HEK293 (cell line): ENCODE results near the gene NME3.

Source experiments
- CTCF ChIA-PET: fragments of 350-600 bp; formaldehyde crosslinking; extraction: SDS; loops from one replicate; lab custom pipeline; 2021; ENCODE audit warnings: antibody characterized with exemption; lab: Yijun Ruan, JAX
- POLR2A ChIA-PET: fragments of 300-600 bp; formaldehyde crosslinking; extraction: SDS; loops from one replicate; lab custom pipeline; 2020; ENCODE audit warnings: antibody characterized with exemption, inconsistent platforms; lab: Yijun Ruan, JAX
- H3K27ac ChIP-seq: fragments of 200-500 bp; sonication (Bioruptor generic); 2 replicates; pipeline ENCODE4 v1.5.1; 2014; ENCODE audit warnings: low read depth, low read length, control low read depth, inconsistent platforms; ENCODE audit errors: extremely low read depth
- H3K36me3 ChIP-seq, 2 experiments: fragments of 200-500 bp in 1 of 2; sonication (Bioruptor generic) in 1 of 2; 1 replicate in 1 of 2; 2 replicates in 1 of 2; pipeline ENCODE4 v1.5.1; 2014 to 2017; ENCODE audit warnings: inconsistent platforms in 2 of 2, low read length in 2 of 2; ENCODE audit not compliant: control insufficient read depth in 2 of 2, insufficient read depth in 1 of 2
- H3K4me1 ChIP-seq: fragments of 200-500 bp; sonication (Bioruptor generic); 2 replicates; pipeline ENCODE4 v1.5.1; 2014; ENCODE audit warnings: mild to moderate bottlenecking, low read length, inconsistent platforms; ENCODE audit not compliant: control insufficient read depth, insufficient read depth
- H3K4me3 ChIP-seq: 2 replicates; pipeline ENCODE4 v1.5.1; 2011; ENCODE audit warnings: low read depth, mild to moderate bottlenecking, control low read depth, low read length, moderate library complexity
- H3K9me3 ChIP-seq: fragments of 200-500 bp; sonication (Bioruptor generic); 2 replicates; pipeline ENCODE4 v1.5.1; 2014; ENCODE audit warnings: low read depth, low read length, inconsistent platforms; ENCODE audit not compliant: control insufficient read depth, insufficient read depth
- ELK4 ChIP-seq: IDR thresholded peaks from 2 replicates; pipeline ENCODE4 v1.6.1; 2011; ENCODE audit warnings: mild to moderate bottlenecking, low read depth, low read length, borderline replicate concordance
- MZF1 ChIP-seq: fragments of 450-650 bp; formaldehyde crosslinking; IDR thresholded peaks from 2 replicates; pipeline ENCODE4 v1.5.1; 2017; ENCODE audit warnings: missing biosample characterization, missing genetic modification characterization, borderline replicate concordance
- OVOL3 ChIP-seq: fragments of 450-650 bp; formaldehyde crosslinking; IDR thresholded peaks from 2 replicates; pipeline ENCODE4 v1.5.1; 2016; ENCODE audit warnings: missing biosample characterization, missing genetic modification characterization
- SETDB1 ChIP-seq: IDR thresholded peaks from one replicate; pipeline ENCODE4 v1.6.1; 2017; ENCODE audit warnings: mild to moderate bottlenecking, low read length, moderate library complexity, mixed read lengths; ENCODE audit not compliant: insufficient read length
- YY2 ChIP-seq: fragments of 450-650 bp; formaldehyde crosslinking; IDR thresholded peaks from 2 replicates; pipeline ENCODE4 v1.5.1; 2016; ENCODE audit warnings: missing biosample characterization, missing genetic modification characterization
- ZBTB6 ChIP-seq: fragments of 450-650 bp; formaldehyde crosslinking; IDR thresholded peaks from 2 replicates; pipeline ENCODE4 v1.5.1; 2017; ENCODE audit warnings: missing biosample characterization, missing genetic modification characterization
- ZNF19 ChIP-seq: fragments of 450-650 bp; formaldehyde crosslinking; IDR thresholded peaks from 2 replicates; pipeline ENCODE4; 2016; ENCODE audit warnings: missing biosample characterization, missing genetic modification characterization, low read depth
- ZNF239 ChIP-seq: fragments of 450-650 bp; formaldehyde crosslinking; IDR thresholded peaks from 2 replicates; pipeline ENCODE4 v1.5.1; 2016; ENCODE audit warnings: missing biosample characterization, missing genetic modification characterization
- ZNF26 ChIP-seq: fragments of 450-650 bp; formaldehyde crosslinking; IDR thresholded peaks from 2 replicates; pipeline ENCODE4 v1.5.1; 2016; ENCODE audit warnings: missing biosample characterization, missing genetic modification characterization
- ZNF335 ChIP-seq: fragments of 450-650 bp; formaldehyde crosslinking; conservative IDR thresholded peaks from 2 replicates; pipeline ENCODE4 v1.5.1; 2016; ENCODE audit warnings: missing biosample characterization, missing genetic modification characterization
- ZNF341 ChIP-seq: fragments of 450-650 bp; formaldehyde crosslinking; IDR thresholded peaks from 2 replicates; pipeline ENCODE4; 2016; ENCODE audit warnings: low read depth, missing biosample characterization, missing genetic modification characterization
- ZNF350 ChIP-seq: fragments of 450-650 bp; formaldehyde crosslinking; IDR thresholded peaks from 2 replicates; pipeline ENCODE4 v1.5.0; 2017; ENCODE audit warnings: missing biosample characterization, mild to moderate bottlenecking, missing genetic modification characterization
- ZNF354C ChIP-seq: fragments of 450-650 bp; formaldehyde crosslinking; IDR thresholded peaks from 2 replicates; pipeline ENCODE4 v1.5.1; 2016; ENCODE audit warnings: missing biosample characterization, missing genetic modification characterization, low read depth, borderline replicate concordance
- ZNF548 ChIP-seq: fragments of 450-650 bp; formaldehyde crosslinking; IDR thresholded peaks from 2 replicates; pipeline ENCODE4 v1.5.1; 2016; ENCODE audit warnings: missing biosample characterization, missing genetic modification characterization
- ZNF549 ChIP-seq: fragments of 450-650 bp; IDR thresholded peaks from 2 replicates; pipeline ENCODE4 v1.5.1; 2018; ENCODE audit warnings: missing biosample characterization, missing genetic modification characterization, mild to moderate bottlenecking, inconsistent platforms, moderate library complexity
- ZNF664 ChIP-seq: fragments of 450-650 bp; formaldehyde crosslinking; IDR thresholded peaks from 2 replicates; pipeline ENCODE4 v1.5.1; 2016; ENCODE audit warnings: missing biosample characterization, missing genetic modification characterization
- ZNF677 ChIP-seq: fragments of 450-650 bp; IDR thresholded peaks from 2 replicates; pipeline ENCODE4 v1.5.0; 2018; ENCODE audit warnings: missing biosample characterization, mild to moderate bottlenecking, missing genetic modification characterization, moderate library complexity
- ZNF701 ChIP-seq: fragments of 450-650 bp; formaldehyde crosslinking; IDR thresholded peaks from 2 replicates; pipeline ENCODE4 v1.5.1; 2016; ENCODE audit warnings: missing biosample characterization, missing genetic modification characterization
- ZNF791 ChIP-seq: fragments of 450-650 bp; formaldehyde crosslinking; IDR thresholded peaks from 2 replicates; pipeline ENCODE4 v1.5.1; 2016; ENCODE audit warnings: missing biosample characterization, missing genetic modification characterization
- ZNF837 ChIP-seq: fragments of 450-650 bp; formaldehyde crosslinking; IDR thresholded peaks from 2 replicates; pipeline ENCODE4 v1.5.1; 2016; ENCODE audit warnings: missing biosample characterization, missing genetic modification characterization
- ZSCAN30 ChIP-seq: fragments of 450-650 bp; IDR thresholded peaks from 2 replicates; pipeline ENCODE4 v1.5.1; 2018; ENCODE audit warnings: missing biosample characterization, mild to moderate bottlenecking, missing genetic modification characterization, moderate library complexity
- TF ChIP-seq, protein P1 (sequence below): fragments of 450-650 bp; IDR thresholded peaks from 2 replicates; pipeline ENCODE4 v1.5.1; 2018; ENCODE audit warnings: missing biosample characterization, missing genetic modification characterization
- TF ChIP-seq, protein P2 (sequence below): fragments of 450-650 bp; formaldehyde crosslinking; IDR thresholded peaks from 2 replicates; pipeline ENCODE4 v1.5.1; 2016; ENCODE audit warnings: missing biosample characterization, missing genetic modification characterization

Gene NME3

DNA sequence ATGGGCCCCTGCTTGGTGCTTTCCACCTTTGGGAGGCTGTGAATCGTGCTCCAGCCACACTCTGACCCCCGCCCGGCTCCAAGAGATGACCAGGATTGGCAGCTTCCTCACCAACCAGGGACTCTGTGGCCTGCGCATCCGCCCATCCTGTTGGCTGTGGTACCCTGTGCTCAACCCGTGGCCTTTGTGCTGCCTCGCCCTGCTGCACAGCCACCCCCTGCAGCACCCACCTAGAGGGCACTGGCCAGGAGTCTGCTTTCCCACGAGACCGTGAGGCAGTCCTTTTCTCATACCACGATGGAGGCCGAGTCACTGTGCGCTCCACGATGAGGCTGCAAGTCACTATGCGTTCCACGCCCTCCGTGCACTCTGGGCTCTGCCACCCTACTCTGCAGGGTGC, 19.4 kb downstream of the NME3 start:
- H3K4me3 ChIP-seq = no peak overlapping the region
- ChIA-PET CTCF (interaction anchor here (0.6 kb wide), 1 partner anchor 37 kb away, joined by 4 read pairs; no protein-coding TSS in a partner anchor), POLR2A (no interaction called here)
- no peak overlapping the region for H3K27ac ChIP-seq
- no peaks in the 10 kb centered on the region for H3K4me1 ChIP-seq
- no peaks in the 10 kb centered on the region for H3K9me3 ChIP-seq
- TF ChIP-seq MZF1 (tag by site-specific recombination) (no peak), ZBTB6 (tag by site-specific recombination) (no peak), ELK4 (no peak), ZSCAN30 (tag by site-specific recombination) (no peak), ZNF341 (no peak), ZNF335 (tag by site-specific recombination) (no peak), ZNF677 (no peak)
- H3K36me3 ChIP-seq = peaks cover 14 to 63% of the 10 kb centered on the region in 2 experiments; a peak in 2 of 3 replicates

- Histone ChIP-seq H3K36me3 (peaks cover 14 to 72% of the 10 kb centered on the region in 2 experiments; a peak in 2 of 3 replicates), H3K4me1 (no peaks in the 10 kb centered on the region), H3K27ac (no peak overlapping the region), H3K9me3 (no peaks in the 10 kb centered on the region), H3K4me3 (no peak overlapping the region)
- TF ChIP-seq ZNF19 (tag by site-specific recombination) (no peak), ZNF701 (tag by site-specific recombination) (no peak), ZNF664 (tag by site-specific recombination) (no peak), ZNF350 (tag by site-specific recombination) (no peak)
- CTCF ChIA-PET = interaction anchor here (1.1 kb wide), 1 partner anchor 23 kb away, joined by 3 read pairs; no protein-coding TSS in a partner anchor
- POLR2A ChIA-PET = interaction anchor here (0.7 kb wide), 1 partner anchor 70 kb away, joined by 4 read pairs; no protein-coding TSS in a partner anchor
Measured at GRCh38 chr16:1749152-1750117, 21.9 kb downstream of the NME3 start.

- no peak overlapping the region for H3K27ac ChIP-seq
- no peak overlapping the region for H3K4me3 ChIP-seq
- H3K36me3 ChIP-seq = peaks cover 10 to 81% of the 10 kb centered on the region in 2 experiments; a peak in 2 of 3 replicates
- CTCF ChIA-PET = interaction anchor here (1.1 kb wide), 1 partner anchor 21 kb away, joined by 3 read pairs; no protein-coding TSS in a partner anchor
- no peaks in the 10 kb centered on the region for H3K4me1 ChIP-seq
- POLR2A ChIA-PET = no interaction called here
- no peaks in the 10 kb centered on the region for H3K9me3 ChIP-seq
- TF ChIP-seq ZNF239 (tag by site-specific recombination) (no peak), SETDB1 (no peak), YY2 (tag by site-specific recombination) (no peak), ZNF837 (tag by site-specific recombination) (no peak), ZNF791 (tag by site-specific recombination) (no peak), ZNF354C (no peak), ZNF26 (tag by site-specific recombination) (no peak), ZNF548 (no peak), ZNF549 (tag by site-specific recombination) (no peak), ZNF19 (tag by site-specific recombination) (no peak), OVOL3 (tag by site-specific recombination) (no peak)
- TF ChIP-seq, protein P1, sequence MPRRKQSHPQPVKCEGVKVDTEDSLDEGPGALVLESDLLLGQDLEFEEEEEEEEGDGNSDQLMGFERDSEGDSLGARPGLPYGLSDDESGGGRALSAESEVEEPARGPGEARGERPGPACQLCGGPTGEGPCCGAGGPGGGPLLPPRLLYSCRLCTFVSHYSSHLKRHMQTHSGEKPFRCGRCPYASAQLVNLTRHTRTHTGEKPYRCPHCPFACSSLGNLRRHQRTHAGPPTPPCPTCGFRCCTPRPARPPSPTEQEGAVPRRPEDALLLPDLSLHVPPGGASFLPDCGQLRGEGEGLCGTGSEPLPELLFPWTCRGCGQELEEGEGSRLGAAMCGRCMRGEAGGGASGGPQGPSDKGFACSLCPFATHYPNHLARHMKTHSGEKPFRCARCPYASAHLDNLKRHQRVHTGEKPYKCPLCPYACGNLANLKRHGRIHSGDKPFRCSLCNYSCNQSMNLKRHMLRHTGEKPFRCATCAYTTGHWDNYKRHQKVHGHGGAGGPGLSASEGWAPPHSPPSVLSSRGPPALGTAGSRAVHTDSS (tag by site-specific recombination) = no peak
- TF ChIP-seq, protein P2, sequence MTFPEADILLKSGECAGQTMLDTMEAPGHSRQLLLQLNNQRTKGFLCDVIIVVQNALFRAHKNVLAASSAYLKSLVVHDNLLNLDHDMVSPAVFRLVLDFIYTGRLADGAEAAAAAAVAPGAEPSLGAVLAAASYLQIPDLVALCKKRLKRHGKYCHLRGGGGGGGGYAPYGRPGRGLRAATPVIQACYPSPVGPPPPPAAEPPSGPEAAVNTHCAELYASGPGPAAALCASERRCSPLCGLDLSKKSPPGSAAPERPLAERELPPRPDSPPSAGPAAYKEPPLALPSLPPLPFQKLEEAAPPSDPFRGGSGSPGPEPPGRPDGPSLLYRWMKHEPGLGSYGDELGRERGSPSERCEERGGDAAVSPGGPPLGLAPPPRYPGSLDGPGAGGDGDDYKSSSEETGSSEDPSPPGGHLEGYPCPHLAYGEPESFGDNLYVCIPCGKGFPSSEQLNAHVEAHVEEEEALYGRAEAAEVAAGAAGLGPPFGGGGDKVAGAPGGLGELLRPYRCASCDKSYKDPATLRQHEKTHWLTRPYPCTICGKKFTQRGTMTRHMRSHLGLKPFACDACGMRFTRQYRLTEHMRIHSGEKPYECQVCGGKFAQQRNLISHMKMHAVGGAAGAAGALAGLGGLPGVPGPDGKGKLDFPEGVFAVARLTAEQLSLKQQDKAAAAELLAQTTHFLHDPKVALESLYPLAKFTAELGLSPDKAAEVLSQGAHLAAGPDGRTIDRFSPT (tag by site-specific recombination) = no peak
Measured at GRCh38 chr16:1747934-1748333, 23.4 kb downstream of the NME3 start.
